ENCODE results near the gene AKAIN1.

The AKAIN1 gene

DNA sequence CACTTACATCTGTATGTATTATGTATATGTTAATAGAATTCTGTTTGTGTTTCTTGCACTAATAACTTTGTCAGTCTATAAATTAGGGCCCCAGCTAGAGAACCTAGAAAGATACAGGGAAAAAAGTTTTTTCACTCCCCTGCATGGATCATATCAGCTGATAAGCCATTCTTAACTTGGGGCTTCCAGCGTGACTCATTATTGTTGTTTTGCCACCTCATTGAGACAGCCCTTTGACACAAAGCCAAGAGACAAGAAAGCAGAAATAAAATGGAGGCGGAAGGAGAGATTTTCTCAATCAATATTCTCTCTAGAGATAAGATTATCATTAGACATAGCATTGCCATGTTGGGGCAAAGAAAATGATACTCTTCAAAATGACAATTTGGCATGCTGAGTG lies 93.4 kb downstream of the AKAIN1 start:
- H3K9ac ChIP-seq (ENCODE audit: low read length): no peak overlapping the region
- no peak overlapping the region for H3K56ac ChIP-seq (ENCODE audit: low read length)

DNA sequence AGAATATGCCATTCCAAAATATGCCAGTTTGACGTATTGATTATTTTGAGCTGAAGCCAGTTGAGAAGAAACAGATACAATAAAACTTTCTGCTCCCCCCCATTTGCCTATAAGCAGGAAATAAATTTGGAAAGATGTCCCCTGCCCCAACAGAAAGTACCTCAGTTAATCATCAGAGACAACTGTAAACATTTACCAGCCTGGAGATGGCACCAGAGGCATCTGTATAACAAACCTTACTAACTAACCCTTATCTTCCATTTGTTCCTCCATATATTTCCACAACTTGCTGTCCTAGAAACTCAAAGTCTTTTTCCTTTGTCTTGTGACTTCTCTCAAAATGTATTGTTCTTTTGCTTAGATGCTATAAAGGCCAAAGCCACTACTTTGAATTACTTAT lies 93.8 kb downstream of the AKAIN1 start:
- Histone ChIP-seq H3K4me3 (ENCODE audit: low read length) (no peak overlapping the region), H2AK5ac (ENCODE audit: low read length) (no peak overlapping the region), H3K18ac (ENCODE audit: low read length) (no peak overlapping the region), H3K79me2 (ENCODE audit: control insufficient read depth, insufficient read depth, low read length) (no peaks in the 10 kb centered on the region), H2BK15ac (replicated peaks; ENCODE audit: low read depth) (peak overlapping the region; percentile 85), H3K4me1 (ENCODE audit: control insufficient read depth, low read depth, low read length) (no peaks in the 10 kb centered on the region), H3K23ac (ENCODE audit: low read length) (no peak overlapping the region), H4K5ac (ENCODE audit: low read length) (no peak overlapping the region), H3K79me1 (ENCODE audit: low read length) (no peaks in the 10 kb centered on the region), H4K8ac (ENCODE audit: low read depth, low read length) (no peak overlapping the region), H3K56ac (ENCODE audit: low read length) (no peak overlapping the region), H3K9ac (ENCODE audit: low read length) (no peak overlapping the region), H3K36me3 (ENCODE audit: control insufficient read depth, insufficient read depth, low read length) (no peaks in the 10 kb centered on the region), H3K4ac (ENCODE audit: low read depth, low read length) (no peak overlapping the region), H3K4me2 (ENCODE audit: low read length) (no peak overlapping the region), H2BK120ac (ENCODE audit: low read depth, low read length) (no peak overlapping the region), H3K27me3 (ENCODE audit: insufficient read depth, low read length, poor library complexity) (no peaks in the 10 kb centered on the region), H3K27ac (ENCODE audit: low read depth, low read length) (no peak overlapping the region), H2BK5ac (ENCODE audit: low read length) (no peak overlapping the region)
- WGBS (ENCODE audit: extremely low coverage, insufficient coverage, low lambda C conversion rate): no CpG with 5 or more reads among the region's 1 CpG
- no peak for DNase-seq

More for the DNA sequence above, 93.4 kb downstream of the AKAIN1 start:
- Histone ChIP-seq H4K5ac (ENCODE audit: low read length) (no peak overlapping the region), H3K27ac (ENCODE audit: low read depth, low read length) (no peak overlapping the region), H3K79me2 (ENCODE audit: control insufficient read depth, insufficient read depth, low read length) (no peaks in the 10 kb centered on the region), H3K4me3 (ENCODE audit: low read length) (no peak overlapping the region), H2BK5ac (ENCODE audit: low read length) (no peak overlapping the region), H4K8ac (ENCODE audit: low read depth, low read length) (no peak overlapping the region), H2BK15ac (replicated peaks; ENCODE audit: low read depth) (no peak overlapping the region), H3K4me1 (ENCODE audit: control insufficient read depth, low read depth, low read length) (no peaks in the 10 kb centered on the region), H3K4ac (ENCODE audit: low read depth, low read length) (no peak overlapping the region), H3K4me2 (ENCODE audit: low read length) (no peak overlapping the region), H3K36me3 (ENCODE audit: control insufficient read depth, insufficient read depth, low read length) (no peaks in the 10 kb centered on the region), H3K27me3 (ENCODE audit: insufficient read depth, low read length, poor library complexity) (no peaks in the 10 kb centered on the region), H3K79me1 (ENCODE audit: low read length) (no peaks in the 10 kb centered on the region), H3K18ac (ENCODE audit: low read length) (no peak overlapping the region), H2AK5ac (ENCODE audit: low read length) (no peak overlapping the region), H2BK120ac (ENCODE audit: low read depth, low read length) (no peak overlapping the region), H3K23ac (ENCODE audit: low read length) (no peak overlapping the region)
- WGBS (ENCODE audit: extremely low coverage, insufficient coverage, low lambda C conversion rate): no CpG with 5 or more reads among the region's 2 CpGs
- peak; percentile 46 for DNase-seq

DNA sequence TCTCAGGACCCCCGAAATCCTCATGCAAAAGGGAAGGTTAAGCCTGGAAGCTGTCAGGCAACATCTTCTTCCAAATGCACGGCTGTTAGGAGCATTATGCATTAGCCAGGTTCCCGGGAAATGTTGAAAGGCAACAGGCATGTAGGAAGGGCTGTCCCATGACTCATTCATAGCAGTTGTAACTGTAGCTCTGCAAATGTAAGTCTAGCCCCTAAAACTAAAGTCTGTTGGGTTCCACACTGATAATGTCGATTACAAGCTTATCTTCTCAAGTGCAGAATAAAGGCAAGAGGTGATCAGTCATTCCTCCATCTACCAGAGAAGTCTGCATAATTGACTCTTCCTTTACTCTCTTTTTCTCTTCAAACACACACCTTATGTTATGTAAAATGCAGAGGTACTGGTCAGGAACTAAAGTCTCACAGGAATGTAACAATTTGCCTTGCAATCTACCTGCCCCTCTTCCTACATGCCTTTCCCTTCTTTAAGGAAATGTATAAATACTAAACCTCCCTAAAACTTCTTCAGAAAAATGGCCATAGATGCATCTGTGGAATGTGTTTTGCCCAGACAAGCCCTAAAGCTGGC lies 99.8 kb downstream of the AKAIN1 start:
- no CpG with 5 or more reads among the region's 4 CpGs for WGBS (ENCODE audit: extremely low coverage, insufficient coverage, low lambda C conversion rate)

DNA sequence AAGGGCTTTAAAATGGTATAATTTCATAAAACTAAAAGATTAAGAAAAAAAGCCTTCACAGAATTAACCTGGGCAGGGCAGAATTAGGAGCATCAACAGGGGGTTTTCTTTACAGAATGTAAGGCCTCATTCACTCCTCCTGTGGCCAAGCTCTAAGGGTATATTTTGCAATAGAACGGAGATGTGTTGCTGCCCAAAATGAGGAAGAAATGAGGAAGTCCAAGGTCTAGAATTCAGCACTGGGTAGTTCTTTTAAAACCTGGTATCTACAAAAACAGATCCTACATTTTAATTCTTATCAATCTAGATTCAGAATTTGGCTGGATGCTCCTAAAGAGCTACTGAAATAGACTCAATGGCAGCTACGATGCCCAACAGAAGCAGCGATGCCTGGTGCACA lies 101.8 kb downstream of the AKAIN1 start:
- Histone ChIP-seq H3K56ac (ENCODE audit: low read length) (no peak overlapping the region), H4K8ac (ENCODE audit: low read depth, low read length) (no peak overlapping the region), H2AK5ac (ENCODE audit: low read length) (no peak overlapping the region), H2BK120ac (ENCODE audit: low read depth, low read length) (no peak overlapping the region), H3K4ac (ENCODE audit: low read depth, low read length) (no peak overlapping the region), H3K18ac (ENCODE audit: low read length) (no peak overlapping the region), H3K36me3 (ENCODE audit: control insufficient read depth, insufficient read depth, low read length) (no peaks in the 10 kb centered on the region), H3K4me3 (ENCODE audit: low read length) (no peak overlapping the region), H3K4me1 (ENCODE audit: control insufficient read depth, low read depth, low read length) (no peaks in the 10 kb centered on the region), H2BK5ac (ENCODE audit: low read length) (no peak overlapping the region), H3K27ac (ENCODE audit: low read depth, low read length) (no peak overlapping the region), H3K9ac (ENCODE audit: low read length) (no peak overlapping the region), H3K79me2 (ENCODE audit: control insufficient read depth, insufficient read depth, low read length) (no peaks in the 10 kb centered on the region), H3K4me2 (ENCODE audit: low read length) (no peak overlapping the region), H4K5ac (ENCODE audit: low read length) (no peak overlapping the region), H3K79me1 (ENCODE audit: low read length) (no peaks in the 10 kb centered on the region), H3K23ac (ENCODE audit: low read length) (no peak overlapping the region), H3K27me3 (ENCODE audit: insufficient read depth, low read length, poor library complexity) (no peaks in the 10 kb centered on the region), H2BK15ac (replicated peaks; ENCODE audit: low read depth) (no peak overlapping the region)
- DNase-seq: no peak
- no CpG with 5 or more reads among the region's 3 CpGs for WGBS (ENCODE audit: extremely low coverage, insufficient coverage, low lambda C conversion rate)

More for the DNA sequence above, 99.8 kb downstream of the AKAIN1 start:
- Histone ChIP-seq H2AK5ac (ENCODE audit: low read length) (no peak overlapping the region), H2BK5ac (ENCODE audit: low read length) (no peak overlapping the region), H3K23ac (ENCODE audit: low read length) (no peak overlapping the region), H3K27ac (ENCODE audit: low read depth, low read length) (no peak overlapping the region), H3K27me3 (ENCODE audit: insufficient read depth, low read length, poor library complexity) (no peaks in the 10 kb centered on the region), H3K4me1 (ENCODE audit: control insufficient read depth, low read depth, low read length) (no peaks in the 10 kb centered on the region), H2BK15ac (replicated peaks; ENCODE audit: low read depth) (peak overlapping the region; percentile 36), H3K56ac (ENCODE audit: low read length) (no peak overlapping the region), H3K4ac (ENCODE audit: low read depth, low read length) (no peak overlapping the region), H3K79me1 (ENCODE audit: low read length) (no peaks in the 10 kb centered on the region), H2BK120ac (ENCODE audit: low read depth, low read length) (no peak overlapping the region), H3K4me3 (ENCODE audit: low read length) (no peak overlapping the region), H3K18ac (ENCODE audit: low read length) (no peak overlapping the region), H4K8ac (ENCODE audit: low read depth, low read length) (no peak overlapping the region), H3K79me2 (ENCODE audit: control insufficient read depth, insufficient read depth, low read length) (no peaks in the 10 kb centered on the region), H3K36me3 (ENCODE audit: control insufficient read depth, insufficient read depth, low read length) (no peaks in the 10 kb centered on the region), H4K5ac (ENCODE audit: low read length) (no peak overlapping the region), H3K9ac (ENCODE audit: low read length) (no peak overlapping the region), H3K4me2 (ENCODE audit: low read length) (no peak overlapping the region)
- DNase-seq: peak; percentile 82

DNA sequence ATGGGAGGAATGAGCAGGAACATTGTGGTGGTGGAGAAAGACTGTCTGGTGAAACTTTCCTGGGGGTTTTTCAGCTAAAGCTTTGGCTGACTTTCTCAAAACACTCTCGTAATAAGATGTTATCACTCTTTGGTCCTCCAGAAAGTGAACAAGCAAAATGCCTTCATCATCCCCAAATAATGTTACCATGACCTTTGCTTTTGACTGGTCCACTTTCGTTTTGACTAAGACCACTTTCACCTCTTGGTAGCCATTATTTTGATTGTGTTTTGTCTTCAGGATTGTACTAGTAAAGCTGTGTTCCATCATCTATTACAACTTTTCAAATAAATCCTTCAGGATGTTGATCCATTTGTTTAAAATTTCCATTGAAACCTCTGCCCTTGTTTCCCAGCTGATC lies 103.2 kb downstream of the AKAIN1 start:
- H3K27ac ChIP-seq (ENCODE audit: low read depth, low read length): no peak overlapping the region
- WGBS (ENCODE audit: extremely low coverage, insufficient coverage, low lambda C conversion rate): no CpG with 5 or more reads among the region's 2 CpGs
- H3K23ac ChIP-seq (ENCODE audit: low read length): no peak overlapping the region
- no peak overlapping the region for H3K4me3 ChIP-seq (ENCODE audit: low read length)
- H2BK120ac ChIP-seq (ENCODE audit: low read depth, low read length): no peak overlapping the region
- no peak overlapping the region for H3K4me2 ChIP-seq (ENCODE audit: low read length)
- no peak overlapping the region for H2AK5ac ChIP-seq (ENCODE audit: low read length)
- H2BK15ac ChIP-seq (replicated peaks; ENCODE audit: low read depth): no peak overlapping the region
- H3K4ac ChIP-seq (ENCODE audit: low read depth, low read length): no peak overlapping the region
- H3K4me1 ChIP-seq (ENCODE audit: control insufficient read depth, low read depth, low read length): no peaks in the 10 kb centered on the region
- H3K18ac ChIP-seq (ENCODE audit: low read length): no peak overlapping the region
- H3K79me1 ChIP-seq (ENCODE audit: low read length): no peaks in the 10 kb centered on the region
- no peak for DNase-seq
- H3K27me3 ChIP-seq (ENCODE audit: insufficient read depth, low read length, poor library complexity): no peaks in the 10 kb centered on the region
- H3K79me2 ChIP-seq (ENCODE audit: control insufficient read depth, insufficient read depth, low read length): no peaks in the 10 kb centered on the region
- no peak overlapping the region for H3K9ac ChIP-seq (ENCODE audit: low read length)
- no peak overlapping the region for H4K8ac ChIP-seq (ENCODE audit: low read depth, low read length)
- H4K5ac ChIP-seq (ENCODE audit: low read length): no peak overlapping the region
- no peak overlapping the region for H3K56ac ChIP-seq (ENCODE audit: low read length)
- H2BK5ac ChIP-seq (ENCODE audit: low read length): no peak overlapping the region
- no peaks in the 10 kb centered on the region for H3K36me3 ChIP-seq (ENCODE audit: control insufficient read depth, insufficient read depth, low read length)

Measured in mesendoderm (in vitro differentiated cells).